Activated naive CD8-positive, alpha-beta T cell (primary cell): Measurements from ENCODE around the gene GRIN1.

Experiments used
- H3K27ac Mint-ChIP-seq: one replicate; pipeline ENCODE4 v1.8.0; 2021; ENCODE audit warnings: mixed read lengths
- H3K27me3 Mint-ChIP-seq: one replicate; pipeline ENCODE4 v1.8.0; 2021; ENCODE audit warnings: mixed read lengths
- H3K36me3 Mint-ChIP-seq: one replicate; pipeline ENCODE4 v1.8.0; 2021; ENCODE audit warnings: mixed read lengths
- H3K4me1 Mint-ChIP-seq: one replicate; pipeline ENCODE4 v1.8.0; 2021; ENCODE audit warnings: low read depth, mixed read lengths
- H3K4me3 Mint-ChIP-seq: one replicate; pipeline ENCODE4 v1.8.0; 2021; ENCODE audit warnings: mild to moderate bottlenecking, mixed read lengths
- H3K9me3 Mint-ChIP-seq: one replicate; pipeline ENCODE4 v1.8.0; 2021; ENCODE audit warnings: low read depth, mixed read lengths

The GRIN1 gene

GRCh38 chr9:137182836-137183235, 43.9 kb downstream of the GRIN1 start:
- Mint-ChIP-seq H3K27me3 (no peaks in the 10 kb centered on the region), H3K9me3 (no peaks in the 10 kb centered on the region), H3K27ac (no peak overlapping the region), H3K36me3 (no peaks in the 10 kb centered on the region), H3K4me3 (no peak overlapping the region), H3K4me1 (peaks cover 11% of the 10 kb centered on the region)

DNA sequence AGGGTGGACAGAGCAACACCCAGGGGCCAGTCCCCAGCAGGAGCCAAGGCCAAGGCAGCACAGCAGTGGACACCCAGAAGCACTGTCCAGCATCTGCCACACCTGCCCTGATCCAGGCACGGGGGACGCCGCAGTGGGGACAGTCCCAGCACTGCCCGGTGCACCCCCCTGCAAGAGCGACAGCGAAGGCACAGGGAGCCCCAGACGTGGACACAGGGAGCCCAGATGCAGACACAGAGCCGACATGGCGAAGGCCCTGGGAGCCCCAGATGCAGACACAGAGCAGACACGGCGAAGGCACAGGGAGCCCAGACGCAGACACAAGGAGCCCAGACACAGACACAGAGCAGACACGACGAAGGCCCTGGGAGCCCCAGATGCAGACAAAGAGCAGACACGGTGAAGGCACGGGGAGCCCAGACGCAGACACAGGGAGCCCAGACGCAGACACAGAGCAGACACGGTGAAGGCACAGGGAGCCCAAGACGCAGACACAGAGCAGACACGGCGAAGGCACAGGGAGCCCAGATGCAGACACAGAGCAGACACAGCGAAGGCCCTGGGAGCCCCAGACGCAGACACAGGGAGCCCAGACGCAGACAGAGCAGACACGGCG, 45.1 kb downstream of the GRIN1 start:
- H3K4me3 Mint-ChIP-seq: no peak overlapping the region
- no peaks in the 10 kb centered on the region for H3K9me3 Mint-ChIP-seq
- peaks cover 16% of the 10 kb centered on the region for H3K4me1 Mint-ChIP-seq
- H3K27ac Mint-ChIP-seq: no peak overlapping the region
- H3K27me3 Mint-ChIP-seq: no peaks in the 10 kb centered on the region
- H3K36me3 Mint-ChIP-seq: no peaks in the 10 kb centered on the region

- H3K27ac Mint-ChIP-seq: no peak overlapping the region
- H3K27me3 Mint-ChIP-seq: no peaks in the 10 kb centered on the region
- peak overlapping the region; percentile 13 for H3K4me3 Mint-ChIP-seq
- no peaks in the 10 kb centered on the region for H3K9me3 Mint-ChIP-seq
- H3K36me3 Mint-ChIP-seq: no peaks in the 10 kb centered on the region
- peaks cover 18% of the 10 kb centered on the region for H3K4me1 Mint-ChIP-seq
Measured at GRCh38 chr9:137184881-137185660, 46.1 kb downstream of the GRIN1 start.

GRCh38 chr9:137185921-137186320, 47.0 kb downstream of the GRIN1 start:
- Mint-ChIP-seq H3K36me3 (no peaks in the 10 kb centered on the region), H3K9me3 (no peaks in the 10 kb centered on the region), H3K4me1 (peaks cover 22% of the 10 kb centered on the region), H3K27me3 (no peaks in the 10 kb centered on the region), H3K27ac (no peak overlapping the region), H3K4me3 (no peak overlapping the region)

- no peaks in the 10 kb centered on the region for H3K36me3 Mint-ChIP-seq
- H3K27me3 Mint-ChIP-seq: no peaks in the 10 kb centered on the region
- H3K9me3 Mint-ChIP-seq: no peaks in the 10 kb centered on the region
- peaks cover 22% of the 10 kb centered on the region for H3K4me1 Mint-ChIP-seq
- no peak overlapping the region for H3K27ac Mint-ChIP-seq
- peak overlapping the region; percentile 90 for H3K4me3 Mint-ChIP-seq
Measured at GRCh38 chr9:137186385-137186784, 47.4 kb downstream of the GRIN1 start.

DNA sequence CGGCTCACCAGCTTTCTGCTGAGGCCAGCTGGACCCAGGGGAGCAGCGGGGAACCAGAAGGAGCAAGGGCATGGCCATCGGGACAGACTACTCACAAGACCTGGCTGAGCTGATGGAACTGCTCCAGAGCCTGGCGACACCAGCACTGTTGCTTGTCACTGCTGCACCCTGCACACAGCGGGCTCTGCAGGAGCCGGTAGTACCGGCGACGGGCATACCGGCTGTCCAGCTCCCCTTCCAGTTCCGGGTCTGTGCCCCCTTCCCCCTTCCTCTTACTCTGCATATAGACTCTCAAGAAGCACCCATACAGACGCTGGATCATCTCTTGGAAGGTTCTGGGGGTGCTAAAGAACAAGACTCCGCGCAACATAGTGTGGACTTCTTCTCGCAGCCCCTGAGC, 48.4 kb downstream of the GRIN1 start:
- H3K4me1 Mint-ChIP-seq: peaks cover 22% of the 10 kb centered on the region
- no peaks in the 10 kb centered on the region for H3K27me3 Mint-ChIP-seq
- H3K4me3 Mint-ChIP-seq: peak overlapping the region; percentile 90
- H3K27ac Mint-ChIP-seq: peak overlapping the region; percentile 83
- no peaks in the 10 kb centered on the region for H3K9me3 Mint-ChIP-seq
- H3K36me3 Mint-ChIP-seq: no peaks in the 10 kb centered on the region

GRCh38 chr9:137188086-137188489, 49.1 kb downstream of the GRIN1 start:
- no peaks in the 10 kb centered on the region for H3K9me3 Mint-ChIP-seq
- peak overlapping the region; percentile 90 for H3K4me3 Mint-ChIP-seq
- H3K27ac Mint-ChIP-seq: peak overlapping the region; percentile 76
- H3K4me1 Mint-ChIP-seq: peaks cover 22% of the 10 kb centered on the region
- H3K27me3 Mint-ChIP-seq: no peaks in the 10 kb centered on the region
- H3K36me3 Mint-ChIP-seq: no peaks in the 10 kb centered on the region

- H3K9me3 Mint-ChIP-seq: no peaks in the 10 kb centered on the region
- peak within 1 kb of the TSS; percentile 92 for H3K27ac Mint-ChIP-seq
- H3K4me1 Mint-ChIP-seq: peaks cover 22% of the 10 kb centered on the region
- H3K4me3 Mint-ChIP-seq: peak within 1 kb of the TSS; percentile 96
- no peaks in the 10 kb centered on the region for H3K27me3 Mint-ChIP-seq
- no peaks in the 10 kb centered on the region for H3K36me3 Mint-ChIP-seq
Measured at GRCh38 chr9:137188490-137189296, 49.7 kb downstream of the GRIN1 start, which contains the start of the genes ANAPC2 and SSNA1. ANAPC2 (minus strand) TSS chr9:137188560; CDS start chr9:137188532, 28 bp downstream. SSNA1 (plus strand) TSS chr9:137188676; CDS start chr9:137188727, 51 bp downstream.

DNA sequence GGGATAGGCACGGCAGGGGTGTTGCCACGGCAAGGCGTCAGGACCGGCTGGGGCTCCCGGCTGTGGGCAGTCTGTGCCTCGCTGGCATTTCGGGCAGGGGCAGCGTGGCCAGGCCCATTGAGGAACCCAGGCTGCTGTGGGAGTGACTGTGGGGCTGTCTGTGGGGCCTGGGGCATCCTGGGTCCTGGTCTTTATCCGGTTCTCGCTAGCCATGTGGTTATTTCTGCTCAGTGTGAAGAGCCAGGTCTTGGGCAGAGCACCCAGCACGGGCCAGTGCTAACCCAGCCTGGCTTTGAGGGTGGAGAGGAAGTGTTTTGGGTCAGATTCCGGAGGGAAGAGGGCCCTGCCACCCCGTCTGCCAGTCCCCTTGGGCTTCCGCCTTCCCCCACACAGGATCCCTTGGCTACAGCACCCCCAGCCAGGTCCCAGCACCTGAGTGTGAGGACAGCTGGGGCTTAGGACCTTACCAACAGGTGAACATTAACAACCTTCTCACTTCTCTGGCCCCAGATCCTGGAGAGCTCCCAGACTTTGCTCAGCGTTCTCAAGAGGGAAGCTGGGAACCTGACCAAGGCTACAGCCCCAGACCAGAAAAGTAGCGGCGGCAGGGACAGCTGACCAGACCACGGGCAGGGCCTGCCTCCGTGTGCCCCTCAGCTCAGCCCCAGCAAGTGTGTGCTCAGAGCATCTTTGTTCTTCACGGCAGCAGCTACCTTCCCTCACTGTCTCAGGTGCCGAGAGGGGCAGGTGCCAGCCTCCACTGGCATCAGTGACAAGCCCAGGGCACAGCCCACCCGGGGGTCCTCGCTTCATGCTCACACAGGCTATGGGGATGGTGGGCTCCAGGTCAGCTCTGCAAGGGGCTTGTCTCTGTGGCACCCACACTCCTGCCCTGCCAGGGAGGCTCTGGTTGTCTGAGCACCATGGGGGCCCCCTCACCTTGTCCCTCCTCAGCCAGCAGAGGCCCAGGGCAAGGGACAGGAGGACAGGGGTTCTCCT, 50.6 kb downstream of the GRIN1 start:
- Mint-ChIP-seq H3K36me3 (no peaks in the 10 kb centered on the region), H3K4me3 (peak overlapping the region; percentile 96), H3K27me3 (no peaks in the 10 kb centered on the region), H3K4me1 (peaks cover 22% of the 10 kb centered on the region), H3K27ac (peak overlapping the region; percentile 92), H3K9me3 (no peaks in the 10 kb centered on the region)

- Mint-ChIP-seq H3K27me3 (no peaks in the 10 kb centered on the region), H3K4me1 (peaks cover 22% of the 10 kb centered on the region), H3K9me3 (no peaks in the 10 kb centered on the region), H3K27ac (peak overlapping the region; percentile 64), H3K36me3 (no peaks in the 10 kb centered on the region), H3K4me3 (peak overlapping the region; percentile 68)
Measured at GRCh38 chr9:137190315-137190856, 51.4 kb downstream of the GRIN1 start.

DNA sequence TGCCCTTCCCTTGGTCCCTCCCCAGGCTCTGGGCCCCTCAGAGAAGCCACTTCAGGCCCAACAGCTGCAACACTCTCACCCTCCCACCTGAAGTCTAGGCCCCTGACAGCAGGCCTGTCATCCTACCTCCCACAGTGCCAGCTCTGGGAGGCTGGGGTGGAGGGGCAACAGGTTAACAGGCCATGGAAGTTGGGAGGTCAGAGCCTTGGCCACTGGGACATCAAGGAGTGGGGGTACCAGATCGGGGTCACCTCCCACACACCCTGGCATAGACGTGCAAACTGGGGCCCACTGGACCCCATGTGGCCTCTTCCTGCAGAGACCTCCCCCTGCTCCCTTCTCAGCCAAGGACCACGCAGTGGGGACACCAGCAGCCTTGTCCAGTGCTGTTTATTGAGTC, 52.3 kb downstream of the GRIN1 start:
- H3K4me3 Mint-ChIP-seq: peak overlapping the region; percentile 68
- H3K9me3 Mint-ChIP-seq: no peaks in the 10 kb centered on the region
- peaks cover 22% of the 10 kb centered on the region for H3K4me1 Mint-ChIP-seq
- no peaks in the 10 kb centered on the region for H3K36me3 Mint-ChIP-seq
- H3K27ac Mint-ChIP-seq: no peak overlapping the region
- no peaks in the 10 kb centered on the region for H3K27me3 Mint-ChIP-seq

- no peak overlapping the region for H3K4me3 Mint-ChIP-seq
- no peaks in the 10 kb centered on the region for H3K9me3 Mint-ChIP-seq
- H3K36me3 Mint-ChIP-seq: no peaks in the 10 kb centered on the region
- H3K27ac Mint-ChIP-seq: no peak overlapping the region
- H3K27me3 Mint-ChIP-seq: no peaks in the 10 kb centered on the region
- peaks cover 18% of the 10 kb centered on the region for H3K4me1 Mint-ChIP-seq
Measured at GRCh38 chr9:137191691-137192447, 52.9 kb downstream of the GRIN1 start.

GRCh38 chr9:137192448-137192780, 53.5 kb downstream of the GRIN1 start:
- no peak overlapping the region for H3K4me3 Mint-ChIP-seq
- H3K4me1 Mint-ChIP-seq: peaks cover 14% of the 10 kb centered on the region
- H3K36me3 Mint-ChIP-seq: no peaks in the 10 kb centered on the region
- H3K9me3 Mint-ChIP-seq: no peaks in the 10 kb centered on the region
- H3K27ac Mint-ChIP-seq: no peak overlapping the region
- no peaks in the 10 kb centered on the region for H3K27me3 Mint-ChIP-seq
